ENCODE measurements around the gene FAM219B.

Gene FAM219B

DNA sequence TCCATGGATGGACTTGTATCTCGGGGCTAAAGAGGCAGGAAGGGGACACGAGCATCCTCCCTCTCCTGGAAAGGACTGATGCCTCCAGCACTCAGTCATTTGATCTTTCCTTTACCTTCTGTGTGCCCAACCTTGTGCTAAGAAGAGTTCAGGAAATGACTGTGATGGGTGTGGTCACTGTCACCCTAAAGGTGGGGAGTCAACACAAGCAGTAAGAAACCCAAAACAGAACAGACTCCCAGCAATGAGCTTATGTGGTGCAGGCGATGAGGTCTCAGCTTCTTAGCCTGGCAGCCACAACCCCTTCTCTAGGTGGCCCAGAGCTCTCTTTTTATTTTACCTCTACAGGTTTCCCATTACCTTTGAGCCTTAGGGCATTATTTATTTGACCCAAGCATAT is 13.0 kb downstream of the FAM219B start:
- TF ChIP-seq, protein P1, sequence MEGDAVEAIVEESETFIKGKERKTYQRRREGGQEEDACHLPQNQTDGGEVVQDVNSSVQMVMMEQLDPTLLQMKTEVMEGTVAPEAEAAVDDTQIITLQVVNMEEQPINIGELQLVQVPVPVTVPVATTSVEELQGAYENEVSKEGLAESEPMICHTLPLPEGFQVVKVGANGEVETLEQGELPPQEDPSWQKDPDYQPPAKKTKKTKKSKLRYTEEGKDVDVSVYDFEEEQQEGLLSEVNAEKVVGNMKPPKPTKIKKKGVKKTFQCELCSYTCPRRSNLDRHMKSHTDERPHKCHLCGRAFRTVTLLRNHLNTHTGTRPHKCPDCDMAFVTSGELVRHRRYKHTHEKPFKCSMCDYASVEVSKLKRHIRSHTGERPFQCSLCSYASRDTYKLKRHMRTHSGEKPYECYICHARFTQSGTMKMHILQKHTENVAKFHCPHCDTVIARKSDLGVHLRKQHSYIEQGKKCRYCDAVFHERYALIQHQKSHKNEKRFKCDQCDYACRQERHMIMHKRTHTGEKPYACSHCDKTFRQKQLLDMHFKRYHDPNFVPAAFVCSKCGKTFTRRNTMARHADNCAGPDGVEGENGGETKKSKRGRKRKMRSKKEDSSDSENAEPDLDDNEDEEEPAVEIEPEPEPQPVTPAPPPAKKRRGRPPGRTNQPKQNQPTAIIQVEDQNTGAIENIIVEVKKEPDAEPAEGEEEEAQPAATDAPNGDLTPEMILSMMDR (IDR thresholded peaks at IDR 0.05; ENCODE audit: control insufficient read depth, extremely low read depth, insufficient read depth) = no peak
- no peak for DNase-seq (ENCODE audit: low read depth)

DNA sequence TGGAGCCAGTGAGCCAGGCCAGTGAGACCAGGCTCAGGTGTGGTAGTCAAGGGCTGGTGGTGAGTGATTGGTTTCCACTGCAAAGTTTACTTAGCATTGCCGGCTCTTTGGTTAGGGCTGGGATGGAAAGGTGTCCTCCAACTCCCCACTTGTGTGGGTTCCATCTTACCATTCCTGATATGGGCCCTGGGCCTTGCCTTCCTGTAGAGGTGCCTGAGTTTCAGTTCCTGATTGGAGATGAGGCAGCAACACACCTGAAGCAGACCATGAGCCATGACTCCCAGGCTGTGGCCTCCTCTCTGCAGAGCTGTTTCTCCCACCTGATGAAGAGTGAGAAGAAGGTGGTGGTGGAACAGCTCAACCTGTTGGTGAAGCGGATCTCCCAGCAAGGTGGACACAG is 13.7 kb downstream of the FAM219B start:
- H3K4me3 ChIP-seq (ENCODE audit: low read depth, low read length) = no peak overlapping the region
- no peak for DNase-seq (ENCODE audit: low read depth)
- TF ChIP-seq, protein P1 (IDR thresholded peaks at IDR 0.05; ENCODE audit: control insufficient read depth, extremely low read depth, insufficient read depth) = no peak

More for the DNA sequence above, 13.0 kb downstream of the FAM219B start:
- H3K4me3 ChIP-seq (ENCODE audit: low read depth, low read length) = no peak overlapping the region

DNA sequence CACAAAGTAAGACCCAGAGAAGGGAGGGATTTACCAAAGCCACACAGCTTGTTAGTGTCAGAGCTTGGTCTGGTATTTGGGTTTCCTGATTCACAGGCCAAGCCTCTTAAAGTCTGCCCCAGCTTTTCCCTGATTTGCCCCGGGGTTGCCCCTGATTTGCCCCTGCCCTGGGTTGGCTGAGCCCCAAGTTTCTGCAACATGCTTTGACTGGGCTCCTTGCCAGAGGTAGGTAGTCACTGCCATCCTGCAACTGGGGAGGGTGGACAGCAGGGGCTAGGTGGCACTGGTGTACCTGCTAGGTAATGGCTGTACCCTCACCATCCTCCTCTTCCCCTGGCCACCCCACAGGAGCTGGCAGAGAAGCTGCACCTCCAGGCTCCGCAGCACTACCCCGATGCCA is 14.3 kb downstream of the FAM219B start:
- H3K4me3 ChIP-seq (ENCODE audit: low read depth, low read length) = no peak overlapping the region
- no peak for DNase-seq (ENCODE audit: low read depth)
- TF ChIP-seq, protein P1 (IDR thresholded peaks at IDR 0.05; ENCODE audit: control insufficient read depth, extremely low read depth, insufficient read depth) = no peak

DNA sequence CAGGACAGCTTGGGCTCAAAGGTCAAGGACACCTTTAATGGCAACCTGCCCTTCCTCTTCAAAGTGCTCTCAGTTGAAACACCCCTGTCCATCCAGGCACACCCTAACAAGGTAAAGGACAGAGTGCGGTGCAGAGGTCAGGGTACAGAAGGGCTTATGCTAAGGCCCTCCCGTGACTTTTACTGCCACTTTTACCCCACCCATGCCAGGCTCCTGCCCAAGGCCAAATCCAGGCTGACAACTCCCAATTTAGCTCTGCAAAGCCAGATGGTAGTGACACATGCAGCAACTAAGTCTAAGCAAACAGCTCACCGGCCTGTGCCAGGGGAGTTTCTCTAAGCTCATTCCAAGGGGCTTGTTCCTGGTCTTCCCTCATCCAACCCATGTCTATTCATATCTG is 15.2 kb downstream of the FAM219B start:
- DNase-seq (ENCODE audit: low read depth) = no peak
- H3K4me3 ChIP-seq (ENCODE audit: low read depth, low read length) = no peak overlapping the region
- TF ChIP-seq, protein P1 (IDR thresholded peaks at IDR 0.05; ENCODE audit: control insufficient read depth, extremely low read depth, insufficient read depth) = no peak

DNA sequence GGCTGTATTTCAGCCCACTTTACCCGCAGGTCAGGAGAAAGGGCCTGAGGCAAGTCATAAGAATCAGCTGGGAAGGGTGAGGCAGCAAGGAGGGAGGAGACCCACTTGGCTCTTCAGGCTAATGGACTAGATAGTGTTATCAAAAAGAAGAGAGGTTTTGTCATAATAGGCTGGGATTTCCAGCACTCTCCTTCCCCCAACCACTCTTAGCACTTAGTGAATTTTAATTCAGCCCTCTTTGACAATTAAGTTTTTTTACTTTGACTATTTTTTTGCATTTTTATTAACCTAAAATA is 16.0 kb downstream of the FAM219B start:
- peak overlapping the region; percentile 99 for H3K4me3 ChIP-seq (ENCODE audit: low read depth, low read length)
- DNase-seq (ENCODE audit: low read depth) = no peak
- TF ChIP-seq, protein P1 (IDR thresholded peaks at IDR 0.05; ENCODE audit: control insufficient read depth, extremely low read depth, insufficient read depth) = no peak

DNA sequence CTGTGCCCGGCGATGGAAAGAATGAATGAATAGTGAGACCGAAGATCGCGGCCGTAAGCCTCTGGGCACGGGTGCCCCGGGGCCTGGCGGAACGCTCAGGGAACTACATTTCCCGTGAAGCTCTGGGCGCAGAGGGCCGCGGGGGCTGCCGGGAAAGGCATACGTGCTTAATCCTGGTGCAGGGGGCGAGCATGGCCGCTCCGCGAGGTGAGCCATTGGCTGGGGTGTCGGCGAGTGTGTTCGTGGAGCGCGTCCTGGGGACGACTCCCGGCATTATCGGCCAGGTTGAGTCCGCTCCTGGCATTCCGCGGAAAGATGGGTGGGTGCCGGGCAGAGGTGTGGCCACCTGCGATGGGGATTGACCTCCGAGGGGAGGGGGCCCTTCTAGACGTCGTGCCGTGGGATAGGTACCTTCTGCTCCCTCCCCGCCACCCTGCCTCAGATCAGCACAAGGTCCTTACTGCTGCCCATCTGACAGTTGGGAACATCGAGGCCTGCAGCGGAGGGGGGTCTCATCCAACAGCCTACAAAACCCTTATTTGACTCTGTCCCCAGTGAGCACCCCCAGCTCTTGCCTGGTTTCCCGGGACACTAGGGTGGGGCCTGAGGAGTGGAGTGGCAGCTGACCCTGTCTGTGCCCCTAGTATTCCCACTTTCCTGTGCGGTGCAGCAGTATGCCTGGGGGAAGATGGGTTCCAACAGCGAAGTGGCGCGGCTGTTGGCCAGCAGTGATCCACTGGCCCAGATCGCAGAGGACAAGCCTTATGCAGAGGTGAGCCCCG is 16.6 kb downstream of the FAM219B start, which contains the start of gene MPI:
MPI (plus strand) TSS at position 160 of the 782 bp plus-strand sequence; CDS start at position 192, 32 bp downstream.
- peak within 1 kb of the TSS; percentile 99 for H3K4me3 ChIP-seq (ENCODE audit: low read depth, low read length)
- TF ChIP-seq, protein P1 (IDR thresholded peaks at IDR 0.05; ENCODE audit: control insufficient read depth, extremely low read depth, insufficient read depth) = no peak
- DNase-seq (ENCODE audit: low read depth) = no peak

DNA sequence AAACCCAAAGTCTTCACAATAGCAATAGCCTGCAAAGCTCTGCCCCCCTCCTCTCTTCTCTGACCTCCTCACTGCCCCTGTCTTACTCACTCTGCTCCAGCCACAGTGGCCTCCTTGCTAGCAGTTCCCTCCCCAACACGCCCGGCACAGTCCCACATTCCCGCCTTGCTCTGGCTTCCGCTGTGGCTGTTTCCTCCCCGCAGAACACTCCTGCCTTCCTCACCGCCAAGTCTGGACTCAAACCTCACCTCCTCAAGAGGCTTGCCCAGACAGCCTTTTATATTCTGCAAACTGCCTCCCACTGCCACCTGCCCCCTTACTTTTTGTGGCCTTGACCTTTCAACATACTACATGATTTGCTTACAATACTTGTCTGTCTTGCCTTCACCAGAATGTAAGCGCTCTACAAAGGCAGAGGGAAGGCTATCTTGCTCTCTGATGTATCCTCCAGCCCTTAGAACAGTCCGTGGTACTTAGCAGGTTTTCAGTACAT is 17.2 kb downstream of the FAM219B start:
- no peak for DNase-seq (ENCODE audit: low read depth)
- peak overlapping the region; percentile 99 for H3K4me3 ChIP-seq (ENCODE audit: low read depth, low read length)
- TF ChIP-seq, protein P1 (IDR thresholded peaks at IDR 0.05; ENCODE audit: control insufficient read depth, extremely low read depth, insufficient read depth) = no peak

Measured in LNCaP clone FGC (cell line).